Activated CD8-positive, alpha-beta memory T cell treated with anti-CD3 and anti-CD28 coated beads for 4 hours (primary cell): ENCODE measurements around the gene TUBB2B.
"Not testable (repeated sequence)": the region's sequence is repeated elsewhere in the genome, so short reads cannot be mapped to it uniquely, and the experiment has no call there.

Source experiments
- DNase-seq, 2 donors: peaks; one replicate each; pipeline ENCODE4 v3.0.0-alpha.2; 2020; ENCODE audit warnings: low read depth in 2 of 2

The TUBB2B gene

GRCh38 chr6:3186974-3187382, 40.5 kb downstream of the TUBB2B start:
- DNase-seq = no peak

- DNase-seq = no peak
Observed at GRCh38 chr6:3183066-3183465, 44.4 kb downstream of the TUBB2B start.

- no peak for DNase-seq
Observed at GRCh38 chr6:3181105-3181504, 46.3 kb downstream of the TUBB2B start.

GRCh38 chr6:3179945-3180344, 47.5 kb downstream of the TUBB2B start:
- not testable (repeated sequence) for DNase-seq

GRCh38 chr6:3178666-3179065, 48.8 kb downstream of the TUBB2B start:
- DNase-seq = not testable (repeated sequence)

- DNase-seq = no peak
Observed at GRCh38 chr6:3176562-3177355, 50.7 kb downstream of the TUBB2B start.

GRCh38 chr6:3175715-3176402, 51.6 kb downstream of the TUBB2B start:
- DNase-seq = no peak
